Endothelial cell of umbilical vein (primary cell): ENCODE measurements around the gene FAM98C.

ENCODE experiments used
- POLR2A ChIP-seq: IDR thresholded peaks from 2 replicates; pipeline ENCODE4 v1.6.1; 2012; ENCODE audit warnings: low read depth, mild to moderate bottlenecking, control low read depth, low read length
- TF ChIP-seq, protein P1 (sequence below), 2 donors: IDR thresholded peaks; 1 replicate in 1 of 2; 2 replicates in 1 of 2; pipeline ENCODE4 v1.5.1; 2011; ENCODE audit warnings: low read length in 2 of 2, mild to moderate bottlenecking in 2 of 2, moderate library complexity in 2 of 2, control low read depth in 1 of 2, inconsistent platforms in 1 of 2, low read depth in 1 of 2; ENCODE audit not compliant: insufficient read depth in 1 of 2; ENCODE audit errors: extremely low read depth in 1 of 2

GRCh38 chr19:38417544-38418506, 14.9 kb downstream of the FAM98C start:
- TF ChIP-seq POLR2A, result no peak
- TF ChIP-seq, protein P1, sequence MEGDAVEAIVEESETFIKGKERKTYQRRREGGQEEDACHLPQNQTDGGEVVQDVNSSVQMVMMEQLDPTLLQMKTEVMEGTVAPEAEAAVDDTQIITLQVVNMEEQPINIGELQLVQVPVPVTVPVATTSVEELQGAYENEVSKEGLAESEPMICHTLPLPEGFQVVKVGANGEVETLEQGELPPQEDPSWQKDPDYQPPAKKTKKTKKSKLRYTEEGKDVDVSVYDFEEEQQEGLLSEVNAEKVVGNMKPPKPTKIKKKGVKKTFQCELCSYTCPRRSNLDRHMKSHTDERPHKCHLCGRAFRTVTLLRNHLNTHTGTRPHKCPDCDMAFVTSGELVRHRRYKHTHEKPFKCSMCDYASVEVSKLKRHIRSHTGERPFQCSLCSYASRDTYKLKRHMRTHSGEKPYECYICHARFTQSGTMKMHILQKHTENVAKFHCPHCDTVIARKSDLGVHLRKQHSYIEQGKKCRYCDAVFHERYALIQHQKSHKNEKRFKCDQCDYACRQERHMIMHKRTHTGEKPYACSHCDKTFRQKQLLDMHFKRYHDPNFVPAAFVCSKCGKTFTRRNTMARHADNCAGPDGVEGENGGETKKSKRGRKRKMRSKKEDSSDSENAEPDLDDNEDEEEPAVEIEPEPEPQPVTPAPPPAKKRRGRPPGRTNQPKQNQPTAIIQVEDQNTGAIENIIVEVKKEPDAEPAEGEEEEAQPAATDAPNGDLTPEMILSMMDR (IDR thresholded peaks at IDR 0.05; ENCODE audit: extremely low read depth in 1 of 2, insufficient read depth in 1 of 2, low read depth in 1 of 2, low read length in 2 of 2), result no peak
